Aorta (tissue), 4 donors: ENCODE data around the gene AGBL4. TPM values are rescaled to one million over a fixed set of nuclear protein-coding genes. Genes with fewer than 3 reads are reported as not detected.

Source experiments
- polyA plus RNA-seq, 2 donors: library from polyadenylated mRNA; stranded (reverse); fragments of 200-250 nt; gene quantifications; one replicate each; pipeline ENCODE4 v1.2.3, GENCODE V29; 2013
- total RNA-seq, 2 donors: library from RNA; stranded (reverse); fragmentation: NEBNext Ultra II Directional; extraction: Animal tissue kit (Norgen Biotek cat#: 25700); gene quantifications; one replicate each; pipeline ENCODE4 v1.2.1, GENCODE V29; 2021
- donor health status: healthy with polysubstance abuse.
- donor health status: Bipolar disorder and iron deficiency.
- donor health status: DM: no; HTN: no; CAD: no.
- donor health status: DM: yes; HTN: yes; CAD: no.

AGBL4 gene
- total and polyA plus RNA-seq, 4 donors = 0.18 TPM; not detected in 3

Other genes starting within 250 kb of the AGBL4 start
- gene ELAVL4, start 85.0 kb upstream of the AGBL4 start, total RNA-seq = under 1 TPM in 1 of 2 donors, not detected in 1; 0.39 TPM
- under 1 TPM; 0.10 to 0.75 TPM for gene ELAVL4, start 85.0 kb upstream of the AGBL4 start, polyA plus RNA-seq